HG03039 (cell line): Measurements from ENCODE around the gene RBMXL2.

Source experiments
- ATAC-seq: cut with Tn5 transposase; IDR thresholded peaks from one replicate; pipeline ENCODE4 v1.9.1; 2021; ENCODE audit warnings: mild to moderate bottlenecking, moderate library complexity; ENCODE audit not compliant: unreplicated experiment

Gene RBMXL2

DNA sequence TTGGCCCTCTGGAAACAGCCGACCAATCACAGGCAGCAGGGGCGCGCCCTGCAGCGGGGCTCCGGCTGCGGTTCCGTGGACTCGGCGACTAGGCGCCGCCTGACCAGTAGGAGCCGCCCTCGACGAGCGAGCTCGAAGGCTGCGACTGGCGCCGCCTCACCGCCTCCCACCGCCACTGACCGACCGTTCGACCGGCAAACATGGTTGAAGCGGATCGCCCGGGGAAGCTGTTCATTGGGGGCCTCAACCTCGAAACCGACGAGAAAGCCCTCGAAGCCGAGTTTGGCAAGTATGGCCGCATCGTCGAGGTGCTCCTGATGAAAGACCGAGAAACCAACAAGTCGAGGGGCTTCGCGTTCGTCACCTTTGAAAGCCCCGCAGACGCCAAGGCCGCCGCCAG is at the start of gene RBMXL2:
Gene RBMXL2 (plus strand): TSS at position 78 of the 400 bp plus-strand sequence. CDS start 123 bp downstream, at position 201.
- no peak for ATAC-seq

DNA sequence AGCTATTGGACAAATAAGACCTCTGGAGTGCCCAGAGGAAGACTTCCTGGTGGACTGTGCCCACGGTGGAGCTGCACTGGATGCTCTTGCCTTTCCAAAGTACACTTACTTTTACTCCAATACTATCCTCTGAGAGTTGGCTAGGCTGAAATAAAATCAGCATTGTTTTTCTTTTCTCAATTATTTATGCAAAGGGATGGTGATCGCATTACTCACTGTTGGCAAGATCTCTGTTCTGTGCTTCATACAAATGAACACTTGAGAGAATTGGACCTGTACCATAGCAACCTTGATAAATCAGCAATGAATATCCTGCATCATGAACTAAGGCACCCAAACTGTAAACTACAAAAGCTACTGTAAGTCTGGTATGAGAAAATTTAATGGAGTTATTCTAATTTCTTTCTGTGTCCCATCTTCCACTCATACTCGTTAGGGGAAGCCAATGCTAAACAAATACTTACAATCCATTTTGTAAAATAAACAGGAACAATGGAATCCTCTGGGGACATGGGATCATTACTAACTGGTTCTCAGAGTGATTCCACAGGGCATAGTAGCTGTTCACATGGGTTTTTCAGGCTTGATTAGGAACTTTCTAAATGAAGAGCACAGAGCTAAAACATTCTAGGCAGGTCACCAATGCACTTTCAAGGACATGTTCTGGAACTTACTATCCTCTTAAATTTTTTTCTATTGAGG is 42.2 kb upstream of the RBMXL2 start:
- ATAC-seq, result no peak

DNA sequence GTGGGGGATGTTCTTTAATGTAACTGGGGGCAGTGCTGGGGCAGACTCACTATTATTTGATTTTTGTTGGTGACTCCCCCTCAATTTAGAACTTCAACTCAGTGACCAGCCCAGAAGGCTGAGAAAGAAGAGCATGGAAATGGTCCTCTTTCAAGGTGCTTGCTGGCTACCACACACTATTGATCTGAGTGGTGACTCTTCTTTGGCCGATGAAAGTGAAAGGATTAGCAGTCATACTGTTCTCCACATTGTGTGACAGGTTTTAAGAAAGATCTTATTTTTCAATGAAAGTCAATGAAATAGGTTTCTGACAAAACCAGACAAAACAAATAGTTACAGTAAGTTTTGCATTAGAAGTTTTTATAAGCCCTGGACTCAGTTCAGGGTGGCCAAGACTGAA is 38.6 kb upstream of the RBMXL2 start:
- no peak for ATAC-seq

- ATAC-seq, result peak; percentile 51
Measured at GRCh38 chr11:7056828-7057513, 31.8 kb upstream of the RBMXL2 start.

DNA sequence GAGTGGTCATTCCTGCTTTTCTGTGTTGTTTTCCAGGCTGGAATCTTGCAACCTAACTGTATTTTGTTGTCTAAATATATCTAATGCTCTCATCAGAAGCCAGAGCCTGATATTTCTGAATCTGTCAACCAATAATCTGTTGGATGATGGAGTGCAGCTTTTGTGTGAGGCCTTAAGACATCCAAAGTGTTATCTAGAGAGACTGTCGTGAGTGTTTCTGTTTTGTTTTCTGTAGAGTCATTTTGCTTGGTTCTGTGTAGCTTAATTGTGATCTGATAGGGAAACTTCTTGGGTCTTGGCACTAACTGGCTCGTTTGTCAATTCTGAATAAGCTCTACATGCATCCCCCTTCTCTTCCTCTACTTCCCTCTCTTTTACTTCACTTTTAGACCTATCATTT is 31.2 kb upstream of the RBMXL2 start:
- ATAC-seq, result no peak

DNA sequence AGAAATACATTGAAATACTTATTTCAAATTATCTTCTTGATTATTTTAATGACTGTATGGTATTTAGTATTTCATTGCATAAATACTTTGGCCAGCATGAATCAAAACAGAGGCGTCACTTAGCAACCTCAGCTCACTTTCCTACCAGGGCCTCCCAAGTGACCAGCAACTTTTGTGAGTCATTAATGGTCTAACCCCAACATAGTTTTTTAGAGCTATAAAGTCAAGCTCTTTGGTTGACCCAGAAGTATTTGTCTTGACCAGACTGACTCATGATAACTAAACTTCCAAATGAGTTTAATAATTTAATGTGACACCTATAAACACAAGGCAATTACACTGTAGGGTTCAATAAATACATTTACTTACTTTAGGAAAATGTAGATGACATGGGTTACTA is 27.9 kb upstream of the RBMXL2 start:
- no peak for ATAC-seq

- no peak for ATAC-seq
Measured at GRCh38 chr11:7062534-7062933, 26.3 kb upstream of the RBMXL2 start.

DNA sequence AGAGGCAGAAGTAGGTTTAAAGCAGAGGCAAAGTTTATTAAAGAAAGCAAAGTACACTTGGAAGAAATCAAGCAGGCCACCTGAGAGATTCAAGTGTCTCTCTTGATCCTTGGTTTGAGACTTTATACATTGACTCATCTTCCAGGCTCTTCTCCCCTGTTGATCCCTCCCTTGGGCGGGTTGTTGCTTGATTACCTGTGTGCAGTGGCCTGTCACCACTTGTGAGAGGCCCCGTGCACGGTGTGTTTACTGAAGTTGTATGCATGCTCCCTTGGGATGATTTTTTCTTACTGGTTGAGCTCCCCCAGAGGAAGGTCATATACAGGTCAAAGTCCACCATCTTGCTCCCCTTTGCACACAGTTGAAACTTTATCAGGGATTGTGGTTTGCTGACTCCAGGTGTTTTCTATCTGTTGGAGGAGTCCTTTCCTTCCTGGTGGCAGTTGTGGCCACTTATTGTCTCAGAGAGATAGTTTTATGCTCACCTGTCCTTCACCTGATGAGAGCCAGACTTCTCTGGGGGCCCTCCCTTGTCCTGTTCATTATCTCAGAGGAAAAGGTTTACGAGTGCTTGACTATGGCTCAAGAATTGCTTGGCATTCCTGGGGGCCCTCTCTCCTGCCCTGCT is 16.3 kb upstream of the RBMXL2 start:
- no peak for ATAC-seq

DNA sequence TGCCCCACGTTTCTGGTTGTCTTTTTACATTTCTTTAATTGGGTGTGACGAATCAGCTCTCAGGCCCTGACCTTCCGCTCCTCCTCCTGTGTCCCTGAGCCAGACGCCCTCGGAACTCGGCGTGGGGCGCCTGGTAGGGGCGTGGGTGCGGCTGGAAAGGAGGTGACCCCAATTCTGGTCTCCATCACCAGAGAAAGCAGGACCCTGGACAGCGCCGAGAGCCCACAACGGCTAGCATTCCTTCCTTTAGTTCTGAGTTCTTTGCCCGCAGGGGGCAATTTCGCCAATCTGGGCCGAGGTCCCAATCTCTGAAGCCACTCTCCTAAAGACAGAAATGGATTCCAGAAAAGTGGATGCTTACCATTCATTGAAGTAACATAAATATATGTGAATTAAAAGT is 11.7 kb upstream of the RBMXL2 start:
- ATAC-seq, result no peak

DNA sequence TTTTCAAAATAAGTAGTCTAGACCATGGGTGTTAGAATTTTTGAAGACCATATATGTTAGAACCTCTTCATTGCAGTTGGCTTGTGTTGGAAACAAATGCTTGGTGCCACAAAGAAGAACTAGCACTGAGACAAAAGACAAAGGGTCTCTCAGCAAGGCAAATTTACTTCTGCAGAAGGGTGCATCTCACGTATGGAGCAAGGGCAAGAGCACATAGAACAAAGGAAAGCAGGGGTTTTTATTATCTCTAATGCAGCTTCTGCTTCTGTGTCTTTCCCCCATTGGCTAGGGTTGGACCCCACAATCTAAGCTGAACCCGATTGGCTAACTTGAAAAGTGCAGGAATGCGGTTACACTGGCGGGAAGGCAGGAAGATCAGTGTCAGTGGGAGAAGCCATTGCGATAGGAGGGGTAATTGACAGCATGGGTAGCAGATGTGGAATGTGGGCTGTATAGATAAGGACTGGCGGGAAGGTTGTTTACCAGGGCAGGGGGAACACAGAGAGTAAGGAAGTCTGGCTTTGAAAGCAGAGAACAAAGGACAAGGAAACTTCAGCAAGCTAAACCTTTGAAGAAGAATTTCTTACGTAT is 9.2 kb upstream of the RBMXL2 start:
- ATAC-seq, result no peak

DNA sequence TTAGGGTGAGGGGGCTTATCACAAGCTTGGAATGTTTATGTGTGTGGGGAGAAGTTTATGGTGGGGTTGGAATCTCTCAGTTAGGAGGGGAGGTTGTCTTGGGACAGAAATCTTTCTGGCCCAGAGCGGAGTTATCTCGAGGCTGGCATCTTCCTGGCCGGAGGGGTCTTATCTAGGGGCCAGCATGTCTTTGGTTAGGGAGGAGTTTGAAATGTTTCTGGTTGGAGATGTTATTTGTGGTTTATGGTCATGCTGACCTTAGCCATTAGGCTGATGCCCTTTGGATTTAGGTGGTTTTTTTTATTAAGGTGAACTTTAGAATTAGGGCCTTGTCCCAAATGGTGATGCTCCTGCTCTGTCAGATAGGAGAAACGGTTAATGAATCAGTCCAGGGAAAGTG is 7.9 kb upstream of the RBMXL2 start:
- ATAC-seq, result no peak

DNA sequence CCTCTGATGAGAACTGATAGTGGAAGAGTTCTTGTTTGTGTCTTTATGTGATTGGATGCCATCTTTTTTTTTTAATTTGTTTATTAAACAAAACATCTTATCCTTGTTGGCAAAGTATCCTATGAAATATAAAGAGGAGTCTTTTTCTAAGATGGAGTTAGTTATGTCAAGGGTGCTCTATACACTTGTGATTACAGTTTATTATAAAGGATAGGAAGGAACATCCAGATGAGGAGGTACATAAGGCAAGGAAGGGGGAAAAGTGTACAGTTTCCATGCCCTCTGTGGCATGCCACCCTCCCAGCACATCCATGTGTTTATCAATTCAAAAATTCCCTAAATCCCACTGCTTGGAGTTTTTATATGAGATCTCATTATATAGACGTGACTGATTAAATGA is 7.4 kb upstream of the RBMXL2 start:
- ATAC-seq, result no peak

DNA sequence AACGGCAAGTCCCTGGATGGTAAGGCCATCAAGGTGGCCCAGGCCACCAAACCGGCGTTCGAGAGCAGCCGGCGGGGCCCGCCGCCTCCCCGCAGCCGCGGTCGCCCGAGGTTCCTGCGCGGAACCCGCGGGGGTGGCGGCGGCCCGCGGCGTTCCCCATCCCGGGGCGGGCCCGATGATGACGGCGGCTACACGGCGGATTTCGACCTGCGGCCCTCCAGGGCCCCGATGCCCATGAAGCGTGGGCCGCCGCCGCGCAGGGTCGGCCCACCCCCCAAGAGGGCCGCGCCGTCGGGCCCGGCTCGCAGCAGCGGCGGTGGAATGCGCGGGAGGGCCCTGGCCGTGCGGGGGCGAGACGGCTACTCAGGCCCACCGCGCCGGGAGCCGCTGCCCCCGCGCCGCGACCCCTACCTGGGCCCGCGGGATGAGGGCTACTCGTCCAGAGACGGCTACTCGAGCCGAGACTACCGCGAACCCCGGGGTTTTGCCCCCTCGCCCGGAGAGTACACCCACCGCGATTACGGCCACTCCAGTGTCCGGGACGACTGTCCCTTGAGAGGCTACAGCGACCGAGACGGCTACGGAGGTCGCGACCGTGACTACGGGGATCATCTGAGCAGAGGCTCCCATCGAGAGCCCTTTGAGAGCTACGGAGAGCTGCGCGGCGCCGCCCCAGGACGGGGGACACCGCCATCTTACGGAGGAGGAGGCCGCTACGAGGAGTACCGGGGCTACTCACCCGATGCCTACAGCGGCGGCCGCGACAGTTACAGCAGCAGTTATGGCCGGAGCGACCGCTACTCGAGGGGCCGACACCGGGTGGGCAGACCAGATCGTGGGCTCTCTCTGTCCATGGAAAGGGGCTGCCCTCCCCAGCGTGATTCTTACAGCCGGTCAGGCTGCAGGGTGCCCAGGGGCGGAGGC is 792 bp downstream of the RBMXL2 start:
- ATAC-seq, result no peak

GRCh38 chr11:7098235-7098832 is 9.5 kb downstream of the RBMXL2 start:
- no peak for ATAC-seq

DNA sequence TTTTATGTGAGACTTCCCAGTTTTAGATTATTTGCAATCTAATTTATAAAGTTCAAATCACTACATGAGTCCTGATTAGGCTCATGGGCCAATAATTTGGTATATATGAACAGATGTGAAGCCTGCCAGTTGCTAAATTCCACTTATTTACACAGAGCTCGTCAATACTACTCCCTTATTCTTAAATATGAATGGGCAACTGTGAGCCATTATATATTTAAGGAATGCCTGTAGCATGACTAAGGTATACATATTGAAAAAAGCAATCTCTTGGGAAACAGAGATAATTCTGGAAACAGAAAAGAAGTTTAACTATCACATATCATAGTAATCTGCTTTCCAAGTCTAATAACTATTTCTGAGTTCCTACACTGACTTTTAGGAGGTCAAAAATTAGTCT is 27.0 kb downstream of the RBMXL2 start:
- no peak for ATAC-seq

DNA sequence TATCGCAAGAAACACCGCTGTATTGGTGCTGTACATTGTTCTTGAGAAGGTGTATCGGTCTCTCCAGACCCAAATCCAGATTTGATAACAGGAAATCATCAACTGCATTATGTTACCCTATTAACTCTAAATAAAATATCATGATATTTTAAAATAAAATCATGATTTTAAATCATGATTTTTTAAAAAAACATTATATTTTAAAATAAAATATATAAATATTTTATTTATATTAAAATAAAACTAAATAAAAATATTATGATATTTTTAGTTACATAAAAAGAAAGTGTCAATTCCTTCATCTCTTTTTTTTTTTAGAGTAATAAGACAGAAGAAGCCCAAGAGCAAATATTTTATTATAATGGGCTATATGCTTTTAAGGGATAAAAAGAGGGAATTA is 27.6 kb downstream of the RBMXL2 start:
- no peak for ATAC-seq

GRCh38 chr11:7138051-7138450 is 49.3 kb downstream of the RBMXL2 start:
- ATAC-seq, result no peak
